CD4-positive, alpha-beta T cell treated with Interferon gamma for 1 hour (primary cell): ENCODE data around the gene METAP2.

ENCODE experiments used
- DNase-seq: peaks from one replicate; pipeline ENCODE4 v3.0.0-alpha.2; 2020

Gene METAP2

DNA sequence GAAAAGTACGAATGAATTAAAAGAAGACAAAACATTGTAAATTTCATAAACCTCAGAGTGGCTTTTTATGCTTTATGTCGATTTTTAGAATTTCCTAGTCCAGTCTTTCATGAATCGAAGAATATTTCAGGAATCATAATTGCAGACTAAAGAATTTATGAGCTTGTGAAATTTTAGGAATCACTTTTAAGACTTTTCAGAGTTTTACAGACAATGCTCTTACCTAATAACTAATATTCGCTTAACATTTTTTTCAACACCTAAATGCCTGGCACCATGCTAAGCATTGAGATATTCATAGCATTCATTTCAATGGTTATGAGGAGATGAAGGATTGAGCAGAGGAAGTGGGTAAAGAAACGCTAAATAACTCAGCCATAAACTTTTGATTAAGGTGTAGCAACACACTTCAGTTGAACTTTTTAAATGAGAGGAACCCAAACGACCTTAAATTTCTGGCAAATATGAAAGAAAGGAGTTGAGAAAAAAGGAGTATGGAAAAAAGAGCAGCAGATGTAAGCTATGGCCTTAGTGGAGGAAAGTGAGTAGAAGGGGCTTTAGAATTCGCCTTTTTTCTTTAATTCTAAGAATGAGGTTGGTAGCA is 78.1 kb downstream of the METAP2 start:
- no peak for DNase-seq

DNA sequence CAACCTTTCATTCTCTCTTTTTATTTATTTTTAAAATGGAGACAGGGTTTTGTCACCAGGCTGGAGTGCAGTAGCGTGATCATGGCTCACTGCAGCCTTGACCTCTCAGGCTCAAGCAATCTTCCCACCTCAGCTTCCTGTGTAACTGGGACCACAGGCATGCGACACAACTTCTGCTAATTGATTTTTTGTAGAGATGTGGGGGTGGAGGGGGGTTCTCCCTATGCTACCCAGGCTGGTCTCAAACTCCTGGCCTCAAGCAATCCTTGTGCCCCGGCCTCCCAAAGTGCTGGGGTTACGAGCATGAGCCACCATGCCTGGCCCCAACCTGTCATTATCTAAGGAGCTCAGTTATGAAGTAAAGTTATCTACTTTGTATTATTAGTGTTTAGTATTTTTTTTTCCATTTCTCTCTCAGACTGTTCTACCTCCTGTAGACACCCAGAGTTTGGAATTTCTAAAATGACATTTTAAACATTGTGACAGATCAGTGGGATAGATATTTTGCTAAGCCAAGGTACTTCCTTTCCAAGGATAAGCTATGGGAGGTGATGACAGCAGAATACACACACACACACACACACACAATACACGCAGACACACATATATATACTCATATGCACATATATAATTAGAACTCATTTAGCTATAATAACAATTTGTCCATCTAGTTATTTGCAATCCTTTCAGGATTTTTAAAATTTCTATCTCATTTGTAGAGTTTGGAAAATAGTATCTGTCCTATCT is 79.4 kb downstream of the METAP2 start:
- DNase-seq = no peak

DNA sequence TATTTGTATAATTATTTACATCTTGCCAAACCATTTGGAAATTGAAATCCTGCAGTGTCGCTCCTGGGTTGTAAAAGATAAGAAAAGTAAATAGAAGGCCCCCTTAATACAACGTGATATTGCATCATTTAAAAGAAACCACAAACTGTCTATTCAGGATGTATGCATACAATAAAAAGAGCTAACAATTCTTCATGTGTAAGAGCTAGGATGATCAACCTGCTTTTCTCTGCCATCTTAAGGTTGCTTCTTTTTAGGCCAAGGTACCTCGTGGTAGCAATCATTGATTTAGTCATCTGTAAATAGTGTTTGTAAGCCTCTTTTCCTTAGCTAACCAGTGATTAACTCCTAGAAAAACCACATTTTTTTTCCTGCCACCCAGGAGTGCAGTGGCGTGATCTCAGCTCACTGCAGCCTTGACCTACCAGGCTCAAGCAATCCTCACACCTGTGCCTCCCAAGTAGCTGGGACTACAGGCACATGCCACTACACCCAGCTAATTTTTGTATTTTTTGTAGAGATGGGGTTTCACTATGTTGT is 80.7 kb downstream of the METAP2 start:
- no peak for DNase-seq

DNA sequence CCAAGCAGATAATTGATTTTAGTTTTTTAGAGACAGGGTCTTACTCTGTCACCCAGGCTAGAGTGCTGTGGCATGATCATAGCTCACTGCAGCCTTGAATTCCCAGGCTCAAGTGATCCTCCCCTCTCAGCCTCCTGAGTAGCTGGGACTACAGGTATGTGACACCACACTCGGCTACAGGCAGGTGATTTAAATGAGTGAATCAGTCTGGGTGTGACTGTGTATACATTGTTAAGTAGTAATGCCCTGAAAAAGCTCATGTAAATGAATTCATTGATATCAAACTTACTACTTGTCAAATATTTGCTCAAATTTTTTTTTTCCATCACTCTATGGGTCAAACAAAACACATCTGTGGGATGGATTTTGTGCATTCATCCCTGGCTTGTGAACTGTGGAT is 83.7 kb downstream of the METAP2 start:
- no peak for DNase-seq
